Measurements from ENCODE around the gene ZNF384. TPM values are rescaled to one million over a fixed set of nuclear protein-coding genes. Genes with fewer than 3 reads are reported as not detected.
A peak's percentile ranks its signal among the peaks of the same experiment; 100 is the strongest.
"Not testable (repeated sequence)": the region's sequence is repeated elsewhere in the genome, so short reads cannot be mapped to it uniquely, and the experiment has no call there.

ZNF384 gene
- 10 to 100 TPM; 87.2 to 99.6 (median 91.3) TPM for polyA plus RNA-seq (ENCODE audit: insufficient read length in 3 of 3)
- long read RNA-seq, donor 1, partial matches to known transcripts: 11 of 18 reads
- long read RNA-seq, donor 1, other reads (novel, unspliced or antisense): 0 of 18 reads
- long read RNA-seq, donor 2, partial matches to known transcripts: 1,085 of 1,171 reads
- long read RNA-seq, donor 2, other reads (novel, unspliced or antisense): 79 of 1,171 reads
- long read RNA-seq, donor 3, partial matches to known transcripts: 10 of 15 reads
- long read RNA-seq, donor 3, other reads (novel, unspliced or antisense): 0 of 15 reads
- long read RNA-seq, donor 4, partial matches to known transcripts: 1,427 of 1,485 reads
- long read RNA-seq, donor 4, other reads (novel, unspliced or antisense): 54 of 1,485 reads
- long read RNA-seq, donor 5: 0 reads
- long read RNA-seq, donor 6, partial matches to known transcripts: 19 of 27 reads
- long read RNA-seq, donor 6, other reads (novel, unspliced or antisense): 0 of 27 reads
- long read RNA-seq, donor 7, partial matches to known transcripts: 6 of 14 reads
- long read RNA-seq, donor 7, other reads (novel, unspliced or antisense): 0 of 14 reads
- long read RNA-seq, donor 8, transcript ZNF384-213 (2 exons, 797 nt): major isoform, 5 of 1,767 reads
- long read RNA-seq, donor 8, partial matches to known transcripts: 1,645 of 1,767 reads
- long read RNA-seq, donor 8, other reads (novel, unspliced or antisense): 111 of 1,767 reads
- long read RNA-seq, donor 9, partial matches to known transcripts: 934 of 952 reads
- long read RNA-seq, donor 9, other reads (novel, unspliced or antisense): 14 of 952 reads
- long read RNA-seq, donor 10, partial matches to known transcripts: 0 of 4 reads
- long read RNA-seq, donor 10, other reads (novel, unspliced or antisense): 0 of 4 reads
- long read RNA-seq, donor 11, partial matches to known transcripts: 1,013 of 1,063 reads
- long read RNA-seq, donor 11, other reads (novel, unspliced or antisense): 44 of 1,063 reads
- long read RNA-seq, donor 12, partial matches to known transcripts: 0 of 1 reads
- long read RNA-seq, donor 12, other reads (novel, unspliced or antisense): 0 of 1 reads
- long read RNA-seq, donor 13: 0 reads
- long read RNA-seq, donor 14, partial matches to known transcripts: 944 of 1,001 reads
- long read RNA-seq, donor 14, other reads (novel, unspliced or antisense): 53 of 1,001 reads
- long read RNA-seq, donor 15, partial matches to known transcripts: 395 of 409 reads
- long read RNA-seq, donor 15, other reads (novel, unspliced or antisense): 14 of 409 reads
- long read RNA-seq, donor 16, partial matches to known transcripts: 3,093 of 3,226 reads
- long read RNA-seq, donor 16, other reads (novel, unspliced or antisense): 114 of 3,226 reads

- DNase-seq (ENCODE audit: extremely low read depth in 1 of 11, low read depth in 9 of 11, low spot score in 4 of 11): peak; percentile 97 to 99 (median 99)
These were observed at the start of gene ZNF384 for GRCh38 chr12:6688999-6689882. Gene ZNF384 (minus strand): TSS chr12:6689375. CDS start chr12:6679520, 9,855 bp downstream.

GRCh38 chr12:6736754-6737153 lies 47.6 kb upstream of the ZNF384 start:
- no peak for DNase-seq (ENCODE audit: extremely low read depth in 1 of 11, low read depth in 9 of 11, low spot score in 4 of 11)

DNA sequence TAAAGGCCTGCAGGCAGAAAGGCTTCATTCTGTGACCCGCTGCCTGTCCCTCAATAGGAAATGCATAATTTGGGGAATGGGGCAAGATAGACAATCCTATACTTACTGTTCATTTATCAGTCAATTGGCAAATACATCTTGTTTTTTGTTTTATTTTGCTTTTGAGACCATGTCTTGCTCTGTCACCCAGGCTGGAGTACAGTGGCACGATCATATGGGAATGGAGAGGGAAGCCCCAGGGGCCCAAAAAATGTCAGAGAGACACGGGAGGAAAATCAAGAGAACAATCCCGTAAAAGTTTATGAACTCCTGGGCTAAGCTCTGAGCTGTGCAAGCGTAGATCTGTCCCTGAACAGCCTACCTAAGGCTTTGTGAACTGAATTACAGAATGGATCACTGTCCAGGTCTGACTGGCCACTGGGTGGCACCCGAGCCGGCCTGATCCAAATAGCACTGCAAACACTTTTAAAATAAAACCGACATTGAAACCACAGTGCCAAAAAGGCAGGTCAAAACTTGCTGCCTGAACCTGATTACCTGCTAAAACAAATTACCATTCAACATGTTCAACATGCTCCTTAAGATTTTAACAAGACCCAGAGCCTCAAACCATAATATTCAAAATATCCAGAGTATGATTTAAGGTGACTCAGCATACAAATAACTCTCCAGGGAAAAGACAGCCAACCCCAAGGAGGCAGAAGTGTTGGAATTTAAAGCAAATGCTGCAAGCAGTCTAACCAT lies 46.4 kb upstream of the ZNF384 start:
- DNase-seq (ENCODE audit: extremely low read depth in 1 of 11, low read depth in 9 of 11, low spot score in 4 of 11): peak in 6 of 11 donors; percentile 23 to 52 (median 34)

GRCh38 chr12:6734506-6735387 lies 45.6 kb upstream of the ZNF384 start:
- DNase-seq (ENCODE audit: extremely low read depth in 1 of 11, low read depth in 9 of 11, low spot score in 4 of 11): no peak

DNA sequence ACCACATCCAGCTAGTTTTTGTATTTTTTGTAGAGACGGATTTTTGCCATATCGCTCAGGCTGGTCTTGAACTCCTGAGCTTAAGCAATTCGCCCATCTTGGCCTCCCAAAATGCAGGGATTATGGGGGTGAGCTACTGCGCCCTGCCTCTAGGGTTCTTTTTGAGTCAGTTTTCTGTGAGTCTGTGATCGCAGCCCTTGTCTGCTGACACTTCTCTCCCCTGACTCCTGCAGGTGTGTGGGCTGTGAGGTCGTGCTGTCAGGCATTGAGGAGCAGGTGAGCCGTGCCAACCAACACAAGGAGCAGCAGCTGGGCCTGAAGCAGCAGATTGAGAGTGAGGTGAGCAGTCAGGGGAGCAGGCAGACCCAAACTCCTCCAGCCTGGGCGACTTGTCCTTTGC lies 41.0 kb upstream of the ZNF384 start:
- no peak for DNase-seq (ENCODE audit: extremely low read depth in 1 of 11, low read depth in 9 of 11, low spot score in 4 of 11)

GRCh38 chr12:6729186-6729585 lies 40.0 kb upstream of the ZNF384 start:
- DNase-seq (ENCODE audit: extremely low read depth in 1 of 11, low read depth in 9 of 11, low spot score in 4 of 11): no peak

DNA sequence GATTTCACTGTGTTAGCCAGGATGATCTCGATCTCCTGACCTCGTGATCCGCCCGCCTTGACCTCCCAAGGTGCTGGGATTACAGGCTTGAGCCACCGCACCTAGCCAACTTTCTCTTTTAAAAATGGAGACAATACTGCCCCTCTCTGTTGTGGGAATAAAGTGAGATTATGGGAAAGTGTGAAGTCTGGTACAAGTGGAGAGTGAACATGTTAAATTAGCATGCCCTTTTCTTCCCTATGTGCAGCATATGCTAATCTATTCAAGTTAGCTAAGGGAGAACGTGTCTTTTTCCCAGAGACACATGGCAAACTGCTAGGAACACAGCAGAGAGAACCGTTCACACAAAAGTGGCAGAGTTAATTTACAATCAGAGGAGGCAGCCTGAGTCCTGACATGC lies 36.2 kb upstream of the ZNF384 start:
- DNase-seq (ENCODE audit: extremely low read depth in 1 of 11, low read depth in 9 of 11, low spot score in 4 of 11): no peak

- peak in 2 of 11 donors; percentile 8 to 10 for DNase-seq (ENCODE audit: extremely low read depth in 1 of 11, low read depth in 9 of 11, low spot score in 4 of 11)
These were observed 35.2 kb upstream of the ZNF384 start for GRCh38 chr12:6724409-6724797.

DNA sequence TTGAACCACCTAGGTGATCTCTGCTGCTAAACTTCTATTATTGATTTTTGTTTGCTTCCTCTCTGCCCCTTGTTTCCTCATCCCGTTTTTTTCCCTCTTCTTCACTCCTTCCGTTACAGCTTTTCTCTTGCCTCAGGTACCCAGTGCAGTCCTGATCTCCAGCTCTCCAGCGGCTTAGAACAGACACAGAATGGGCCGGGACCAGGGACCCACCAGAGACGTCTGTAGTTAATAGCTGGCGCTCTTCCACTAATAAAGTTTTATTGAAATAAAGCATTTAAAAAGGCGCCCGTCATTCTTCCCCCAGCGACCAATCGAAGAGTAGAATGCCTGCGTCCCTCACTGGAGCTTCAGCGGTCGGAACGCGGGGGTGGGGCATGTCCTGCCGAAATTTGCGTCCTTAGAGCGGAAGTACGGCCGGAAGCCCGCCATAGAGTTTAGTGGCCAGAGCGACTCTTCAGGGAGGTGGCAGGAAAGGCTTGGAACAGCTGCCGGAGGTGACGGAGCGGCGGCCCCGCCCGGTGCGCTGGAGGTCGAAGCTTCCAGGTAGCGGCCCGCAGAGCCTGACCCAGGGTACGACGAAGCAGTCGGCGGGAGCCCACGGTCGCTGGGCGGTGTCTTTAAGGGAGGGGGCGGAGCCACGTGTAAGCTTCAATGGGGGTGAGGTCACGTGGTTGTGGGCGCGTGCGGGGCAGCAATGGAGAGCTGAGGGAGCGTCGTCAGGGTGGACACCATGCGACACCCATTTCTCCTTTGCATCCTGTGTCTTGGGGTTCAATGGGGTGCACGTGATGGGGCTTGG lies 34.6 kb upstream of the ZNF384 start, which contains the start of gene COPS7A:
Gene COPS7A (plus strand): TSS at position 440 of the 802 bp plus-strand sequence. CDS start 611 bp downstream, outside the sequence.
- peak; percentile 91 to 98 (median 95) for DNase-seq (ENCODE audit: extremely low read depth in 1 of 11, low read depth in 9 of 11, low spot score in 4 of 11)

GRCh38 chr12:6722863-6723262 lies 33.7 kb upstream of the ZNF384 start:
- DNase-seq (ENCODE audit: extremely low read depth in 1 of 11, low read depth in 9 of 11, low spot score in 4 of 11): no peak

DNA sequence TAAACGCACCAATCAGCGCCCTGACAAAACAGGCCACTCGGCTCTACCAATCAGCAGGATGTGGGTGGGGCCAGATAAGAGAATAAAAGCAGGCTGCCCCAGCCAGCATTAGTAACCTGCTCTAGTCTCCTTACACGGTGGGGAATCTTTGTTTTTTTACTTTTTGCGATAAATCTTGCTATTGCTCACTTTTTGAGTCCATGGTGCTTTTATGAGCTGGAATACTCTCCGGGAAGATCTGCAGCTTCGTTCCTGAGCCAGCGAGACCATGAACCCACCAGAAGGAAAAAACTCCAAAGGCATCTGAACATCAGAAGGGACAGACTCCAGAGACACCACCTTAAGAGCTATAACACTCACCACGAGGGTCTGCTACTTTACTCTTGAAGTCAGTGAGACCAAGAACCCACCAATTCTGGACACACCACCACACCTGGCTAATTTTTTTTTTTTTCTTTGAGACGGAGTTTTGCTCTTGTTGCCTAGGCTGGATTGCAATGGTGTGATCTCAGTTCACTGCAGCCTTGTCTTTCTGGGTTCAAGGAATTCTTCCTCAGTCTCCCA lies 27.8 kb upstream of the ZNF384 start:
- DNase-seq (ENCODE audit: extremely low read depth in 1 of 11, low read depth in 9 of 11, low spot score in 4 of 11): no peak

DNA sequence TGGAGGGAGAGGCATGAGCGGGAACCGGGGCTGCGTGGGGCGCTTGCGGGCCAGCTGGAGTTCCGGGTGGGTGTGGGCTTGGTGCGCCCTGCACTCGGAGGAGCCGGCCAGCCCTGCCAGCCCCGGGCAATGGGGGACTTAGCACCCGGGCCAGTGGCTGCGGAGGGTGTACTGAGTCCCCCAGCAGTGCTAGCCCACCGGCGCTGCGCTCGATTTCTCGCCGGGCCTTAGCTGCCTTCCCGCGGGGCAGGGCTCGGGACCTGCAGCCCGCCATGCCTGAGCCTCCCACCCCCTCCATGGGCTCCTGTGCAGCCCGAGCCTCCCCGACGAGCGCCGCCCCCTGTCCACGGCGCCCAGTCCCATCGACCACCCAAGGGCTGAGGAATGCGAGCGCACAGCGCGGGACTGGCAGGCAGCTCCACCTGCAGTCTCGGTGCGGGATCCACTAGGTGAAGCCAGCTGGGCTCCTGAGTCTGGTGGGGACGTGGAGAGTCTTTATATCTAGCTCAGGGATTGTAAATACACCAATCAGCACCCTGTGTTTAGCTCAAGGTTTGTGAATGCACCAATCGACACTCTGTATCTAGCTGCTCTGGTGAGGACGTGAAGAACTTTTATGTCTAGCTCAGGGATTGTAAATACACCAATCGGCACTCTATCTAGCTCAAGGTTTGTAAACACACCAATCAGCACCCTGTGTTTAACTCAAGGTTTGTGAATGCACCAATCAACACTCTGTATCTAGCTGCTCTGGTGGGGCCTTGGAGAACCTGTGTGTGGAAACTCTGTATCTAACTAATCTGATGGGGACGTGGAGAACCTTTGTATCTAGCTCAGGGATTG lies 27.1 kb upstream of the ZNF384 start:
- not testable (repeated sequence) for DNase-seq (ENCODE audit: extremely low read depth in 1 of 11, low read depth in 9 of 11, low spot score in 4 of 11)

- DNase-seq (ENCODE audit: extremely low read depth in 1 of 11, low read depth in 9 of 11, low spot score in 4 of 11): no peak
These were observed 19.8 kb upstream of the ZNF384 start for GRCh38 chr12:6708960-6709394.

GRCh38 chr12:6708351-6708750 lies 19.2 kb upstream of the ZNF384 start:
- DNase-seq (ENCODE audit: extremely low read depth in 1 of 11, low read depth in 9 of 11, low spot score in 4 of 11): not testable (repeated sequence)
